HepG2 (cell line): ENCODE results near the gene IQSEC1. TPM values are rescaled to one million over a fixed set of nuclear protein-coding genes. Genes with fewer than 3 reads are reported as not detected.
A peak's percentile ranks its signal among the peaks of the same experiment; 100 is the strongest.

Experiments used
- AGO1 ChIP-seq: fragments of 200-400 bp; formaldehyde crosslinking; IDR thresholded peaks from 2 replicates; pipeline ENCODE4 v1.6.1; 2017; ENCODE audit warnings: mild to moderate bottlenecking, low read depth, low read length, moderate library complexity; ENCODE audit not compliant: poor library complexity, severe bottlenecking
- BRCA1 ChIP-seq: sonication (generic); formaldehyde crosslinking; IDR thresholded peaks from 2 replicates; pipeline ENCODE4 v1.4.0; 2020; ENCODE audit warnings: missing genetic modification reagents
- DNMT1 ChIP-seq: sonication (generic); formaldehyde crosslinking; IDR thresholded peaks from 2 replicates; pipeline ENCODE4 v1.5.1; 2020; ENCODE audit warnings: mild to moderate bottlenecking, missing genetic modification reagents
- FOSL2 ChIP-seq: sonication (generic); formaldehyde crosslinking; IDR thresholded peaks from 2 replicates; pipeline ENCODE4 v1.4.0; 2020; ENCODE audit warnings: missing genetic modification reagents
- GMEB2 ChIP-seq: IDR thresholded peaks from 2 replicates; pipeline ENCODE4 v1.6.1; 2016; ENCODE audit warnings: missing biosample characterization, missing genetic modification reagents, low read depth
- HDAC2 ChIP-seq: sonication (generic); formaldehyde crosslinking; IDR thresholded peaks from 2 replicates; pipeline ENCODE4 v1.4.0; 2020; ENCODE audit warnings: missing genetic modification reagents
- KAT8 ChIP-seq: IDR thresholded peaks from 2 replicates; pipeline ENCODE4 v1.6.1; 2016; ENCODE audit warnings: missing genetic modification reagents, missing compliant biosample characterization
- PHB2 ChIP-seq: fragments of 450-650 bp; IDR thresholded peaks from 2 replicates; pipeline ENCODE4 v1.6.1; 2018; ENCODE audit not compliant: partially characterized antibody
- SALL1 ChIP-seq: sonication (generic); formaldehyde crosslinking; IDR thresholded peaks from 2 replicates; pipeline ENCODE4 v1.8.0; 2022; ENCODE audit warnings: mild to moderate bottlenecking, missing genetic modification reagents
- STAG1 ChIP-seq: sonication (generic); formaldehyde crosslinking; IDR thresholded peaks from 2 replicates; pipeline ENCODE4 v1.4.0; 2020; ENCODE audit warnings: missing genetic modification reagents
- ZBTB10 ChIP-seq: sonication (generic); formaldehyde crosslinking; IDR thresholded peaks from 2 replicates; pipeline ENCODE4 v1.4.0; 2020; ENCODE audit warnings: missing genetic modification reagents, borderline replicate concordance
- ZBTB38 ChIP-seq: sonication (generic); formaldehyde crosslinking; IDR thresholded peaks from 2 replicates; pipeline ENCODE4 v1.5.1; 2020; ENCODE audit warnings: mild to moderate bottlenecking, missing genetic modification reagents
- ZFX ChIP-seq: sonication (generic); formaldehyde crosslinking; IDR thresholded peaks from 2 replicates; pipeline ENCODE4 v1.4.0; 2020; ENCODE audit warnings: mild to moderate bottlenecking, low read depth, missing genetic modification reagents, moderate library complexity
- ZHX2 ChIP-seq, 2 experiments: sonication (generic) in 1 of 2; formaldehyde crosslinking in 1 of 2; IDR thresholded peaks; 2 replicates each; pipeline versions ENCODE4 v1.6.1 to v1.9.0; 2014 to 2022; ENCODE audit warnings: antibody characterized with exemption in 1 of 2, borderline replicate concordance in 1 of 2, inconsistent platforms in 1 of 2, low read depth in 1 of 2, missing genetic modification reagents in 1 of 2
- ZNF253 ChIP-seq: sonication (generic); formaldehyde crosslinking; IDR thresholded peaks from 2 replicates; pipeline ENCODE4 v1.8.0; 2022; ENCODE audit warnings: mild to moderate bottlenecking, missing genetic modification reagents, borderline replicate concordance
- ZNF350 ChIP-seq: sonication (generic); formaldehyde crosslinking; IDR thresholded peaks from 2 replicates; pipeline ENCODE4 v1.4.0; 2020; ENCODE audit warnings: mild to moderate bottlenecking, low read depth, missing genetic modification reagents, borderline replicate concordance
- ZNF484 ChIP-seq: sonication (generic); formaldehyde crosslinking; IDR thresholded peaks from 2 replicates; pipeline ENCODE4 v1.5.1; 2020; ENCODE audit warnings: mild to moderate bottlenecking, low read depth, missing genetic modification reagents, borderline replicate concordance
- ZNF530 ChIP-seq: sonication (generic); formaldehyde crosslinking; IDR thresholded peaks from 2 replicates; pipeline ENCODE4 v1.5.0; 2020; ENCODE audit warnings: low read depth, mild to moderate bottlenecking, missing genetic modification reagents
- ZNF792 ChIP-seq: IDR thresholded peaks from 2 replicates; pipeline ENCODE4 v1.6.1; 2016
- polyA plus RNA-seq, 8 experiments: library from polyadenylated mRNA; depleted of rRNA in 3 of 8; stranded (reverse) in 7 of 8; unstranded in 1 of 8; fragments of >200 nt; fragmentation: Illumina TruSeq in 4 of 8; extraction: Trizol in 4 of 8; gene quantifications; 2 replicates each; pipeline versions ENCODE4 v1.2.1 to v1.2.3, GENCODE V29; 2011 to 2016; ENCODE audit warnings: low read depth in 4 of 8, missing spikeins in 1 of 8, mixed read lengths in 1 of 8; ENCODE audit not compliant: insufficient read depth in 1 of 8
- total RNA-seq, 5 experiments: library from RNA; depleted of rRNA; stranded (reverse); fragments of >200 nt; fragmentation: Illumina TruSeq; extraction: Trizol; gene quantifications; 2 replicates each; pipeline ENCODE4 v1.2.3, GENCODE V29; 2016; ENCODE audit warnings: low read depth in 1 of 5

The IQSEC1 gene
- total and polyA plus RNA-seq, 2 of the 13 experiments (the other 11 are each of a cell fraction or from before 2014, with no cell fraction given), result 17.4 to 20.2 TPM

- TF ChIP-seq ZHX2 (IDR thresholded peaks at IDR 0.05; ENCODE audit: low read depth), result no peak
- TF ChIP-seq ZHX2 (CRISPR knock-in tag; IDR thresholded peaks at IDR 0.05; ENCODE audit: borderline replicate concordance), result no peak
- no peak for TF ChIP-seq AGO1
- TF ChIP-seq ZFX, result peak; percentile 60; the same call in 1 of the 2 replicates
- no peak for TF ChIP-seq ZNF253 (CRISPR knock-in tag)
- no peak for TF ChIP-seq HDAC2
- no peak for TF ChIP-seq ZNF484 (CRISPR knock-in tag)
- peak; percentile 71 for TF ChIP-seq SALL1 (CRISPR knock-in tag)
- TF ChIP-seq ZBTB38 (CRISPR knock-in tag), result no peak
- TF ChIP-seq ZNF792, result peak; percentile 55; the same call in 1 of the 2 replicates
- peak; percentile 93 for TF ChIP-seq STAG1 (CRISPR knock-in tag)
- TF ChIP-seq GMEB2 (CRISPR knock-in tag), result no peak
- no peak for TF ChIP-seq BRCA1
- TF ChIP-seq ZBTB10 (CRISPR knock-in tag), result no peak
- TF ChIP-seq FOSL2 (CRISPR knock-in tag), result peak; percentile 74
- TF ChIP-seq PHB2, result no peak
- no peak for TF ChIP-seq DNMT1 (CRISPR knock-in tag)
- no peak for TF ChIP-seq ZNF530
- no peak for TF ChIP-seq ZNF350 (CRISPR knock-in tag)
- TF ChIP-seq KAT8 (CRISPR knock-in tag), result no peak; the same call in 1 of the 2 replicates
Measured at GRCh38 chr3:12868039-12869034, 204.9 kb downstream of the IQSEC1 start (continued).
